LNCAP (cell line): ENCODE data around the gene TTC21A.

Experiments used
- TF ChIP-seq, protein P1 (sequence below): fragments of 450-650 bp; IDR thresholded peaks from 2 replicates; pipeline ENCODE4 v1.5.1; 2017; ENCODE audit warnings: mild to moderate bottlenecking

TTC21A gene

DNA sequence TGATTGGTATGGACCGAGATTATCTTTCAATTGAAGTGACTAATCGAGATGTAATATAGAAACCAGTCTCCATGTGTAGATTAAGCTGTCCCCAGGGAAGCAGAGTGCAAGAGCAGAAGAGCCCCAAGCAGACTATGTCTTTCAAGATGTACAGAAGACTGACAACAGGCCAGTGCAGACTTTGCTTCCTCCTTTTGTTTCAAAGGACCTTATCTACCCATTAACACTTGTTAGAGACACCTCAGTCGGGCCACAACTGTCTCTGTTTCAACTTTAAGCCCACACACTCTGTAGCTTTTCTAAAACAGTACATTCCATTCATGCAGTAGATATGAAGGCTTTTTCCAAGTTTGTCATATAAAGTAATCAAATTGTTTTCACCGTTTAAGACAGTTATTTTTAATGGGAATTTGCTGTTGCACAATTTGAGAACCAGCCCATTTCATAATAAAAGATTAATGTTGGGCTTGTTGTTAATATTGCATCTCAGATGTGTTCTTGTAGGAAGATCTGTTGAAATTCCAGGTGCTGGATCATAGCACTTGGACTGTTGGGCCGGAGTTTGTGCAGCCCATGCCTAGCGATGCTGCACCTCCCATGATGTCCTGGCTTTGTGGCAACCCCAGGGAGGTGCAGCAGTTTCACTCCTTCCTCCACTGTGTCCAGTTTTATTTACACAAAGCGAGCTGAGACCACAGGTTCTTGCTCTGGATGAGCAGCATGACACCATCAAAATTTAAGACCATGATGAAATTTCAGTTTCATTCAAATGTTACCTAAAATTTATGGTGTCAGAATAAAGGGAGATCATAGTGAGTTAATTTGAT is 12.4 kb upstream of the TTC21A start:
- TF ChIP-seq, protein P1, sequence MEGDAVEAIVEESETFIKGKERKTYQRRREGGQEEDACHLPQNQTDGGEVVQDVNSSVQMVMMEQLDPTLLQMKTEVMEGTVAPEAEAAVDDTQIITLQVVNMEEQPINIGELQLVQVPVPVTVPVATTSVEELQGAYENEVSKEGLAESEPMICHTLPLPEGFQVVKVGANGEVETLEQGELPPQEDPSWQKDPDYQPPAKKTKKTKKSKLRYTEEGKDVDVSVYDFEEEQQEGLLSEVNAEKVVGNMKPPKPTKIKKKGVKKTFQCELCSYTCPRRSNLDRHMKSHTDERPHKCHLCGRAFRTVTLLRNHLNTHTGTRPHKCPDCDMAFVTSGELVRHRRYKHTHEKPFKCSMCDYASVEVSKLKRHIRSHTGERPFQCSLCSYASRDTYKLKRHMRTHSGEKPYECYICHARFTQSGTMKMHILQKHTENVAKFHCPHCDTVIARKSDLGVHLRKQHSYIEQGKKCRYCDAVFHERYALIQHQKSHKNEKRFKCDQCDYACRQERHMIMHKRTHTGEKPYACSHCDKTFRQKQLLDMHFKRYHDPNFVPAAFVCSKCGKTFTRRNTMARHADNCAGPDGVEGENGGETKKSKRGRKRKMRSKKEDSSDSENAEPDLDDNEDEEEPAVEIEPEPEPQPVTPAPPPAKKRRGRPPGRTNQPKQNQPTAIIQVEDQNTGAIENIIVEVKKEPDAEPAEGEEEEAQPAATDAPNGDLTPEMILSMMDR = no peak

DNA sequence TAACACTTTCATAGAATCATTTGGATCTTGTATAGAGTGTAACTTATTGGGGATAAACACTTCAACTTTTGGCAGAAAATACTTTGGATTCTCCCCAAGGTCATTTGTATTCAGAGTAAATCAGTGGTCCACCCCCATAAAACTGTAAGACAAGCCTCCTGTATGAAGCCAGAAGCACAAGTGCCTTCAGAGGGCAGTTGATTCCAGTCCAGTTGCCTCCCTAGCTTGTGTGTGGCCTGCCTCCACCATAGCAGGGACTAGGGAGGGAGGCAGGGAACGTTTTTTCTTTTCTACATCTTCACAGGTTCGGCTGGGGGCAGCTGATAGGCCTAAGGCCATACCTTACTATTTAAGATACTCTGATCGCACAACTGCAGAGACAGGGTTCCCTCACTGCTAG is 11.7 kb upstream of the TTC21A start:
- TF ChIP-seq, protein P1 = no peak

DNA sequence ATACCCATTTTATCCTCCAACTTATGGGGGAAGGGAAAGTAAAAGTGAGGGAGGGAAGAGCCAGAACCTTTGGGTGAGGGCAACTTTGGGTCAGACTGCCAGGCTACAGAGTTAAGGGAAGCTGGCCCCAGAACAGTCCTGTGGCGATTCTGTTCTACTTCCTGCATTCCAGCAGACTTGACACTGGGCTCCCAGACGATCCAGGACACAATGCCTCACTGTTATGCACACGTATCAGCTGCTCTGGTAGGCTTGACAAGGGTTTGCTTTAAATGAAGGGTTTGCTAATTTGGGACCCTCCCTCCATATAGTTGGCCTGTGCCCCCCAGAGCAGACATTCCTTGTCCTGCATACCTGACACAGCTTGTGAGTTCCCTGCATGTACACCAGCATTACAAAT is 10.7 kb upstream of the TTC21A start:
- TF ChIP-seq, protein P1 = no peak

DNA sequence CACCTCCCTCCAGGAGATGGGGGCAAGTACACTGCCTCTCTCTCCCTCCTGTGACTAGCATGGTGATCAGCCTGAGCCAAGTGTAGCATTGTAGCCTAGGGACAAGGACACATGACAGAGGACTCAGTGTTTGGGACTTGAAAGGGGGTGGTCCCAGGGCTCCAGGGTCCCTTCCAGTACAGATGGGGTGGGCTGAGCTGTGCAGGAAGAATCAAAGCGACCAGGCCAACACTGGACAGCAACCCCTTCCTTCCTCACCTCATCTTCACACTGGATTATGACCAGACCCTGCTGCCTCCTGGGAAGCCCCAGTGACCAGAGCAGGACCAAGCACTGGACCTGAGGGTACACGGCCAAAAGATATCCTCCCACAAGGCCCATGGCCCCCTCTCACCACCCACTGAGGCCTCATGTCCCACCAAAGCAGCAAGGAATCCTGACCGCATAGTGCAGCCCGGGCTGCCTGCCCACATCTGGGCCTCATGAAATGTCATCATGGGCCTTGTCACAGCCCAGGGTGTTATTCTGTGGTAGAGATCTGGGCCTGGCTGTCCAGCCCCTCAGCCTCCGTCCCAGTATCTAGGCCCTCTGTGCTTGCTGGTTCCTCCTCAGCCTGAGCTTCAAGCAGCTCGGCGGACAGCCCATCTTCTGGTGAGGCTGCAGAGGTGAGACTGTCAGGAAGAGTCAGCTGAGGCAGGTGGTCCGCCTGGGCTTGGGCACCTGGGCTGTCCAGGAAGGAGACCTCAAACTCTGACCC is 9.6 kb upstream of the TTC21A start:
- TF ChIP-seq, protein P1 = no peak

DNA sequence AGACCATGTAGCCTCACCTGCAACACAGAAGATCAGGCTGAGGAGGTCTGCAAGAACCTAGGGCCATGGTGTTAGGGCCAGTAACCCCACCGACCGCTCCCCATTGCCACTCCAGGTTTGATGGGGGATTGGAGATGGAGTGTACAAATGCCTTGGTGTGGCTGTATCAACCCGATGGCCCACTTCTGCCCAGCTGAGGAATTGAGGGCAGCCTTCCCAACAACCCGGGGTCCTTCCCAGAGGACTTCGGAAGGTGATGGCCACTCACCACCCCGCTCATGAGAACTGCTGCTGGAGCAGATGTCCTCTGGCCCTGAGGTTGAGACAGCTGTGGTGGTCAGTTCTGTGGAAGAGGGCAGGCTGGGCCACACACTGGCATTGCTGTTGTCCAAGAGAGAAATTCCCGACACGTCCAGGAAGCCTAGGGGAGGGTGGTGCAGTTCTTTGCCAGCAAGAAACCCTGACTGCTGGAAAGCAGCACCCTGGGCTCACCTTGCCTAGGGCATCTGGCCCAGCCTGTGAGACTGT is 8.9 kb upstream of the TTC21A start:
- TF ChIP-seq, protein P1 = no peak

DNA sequence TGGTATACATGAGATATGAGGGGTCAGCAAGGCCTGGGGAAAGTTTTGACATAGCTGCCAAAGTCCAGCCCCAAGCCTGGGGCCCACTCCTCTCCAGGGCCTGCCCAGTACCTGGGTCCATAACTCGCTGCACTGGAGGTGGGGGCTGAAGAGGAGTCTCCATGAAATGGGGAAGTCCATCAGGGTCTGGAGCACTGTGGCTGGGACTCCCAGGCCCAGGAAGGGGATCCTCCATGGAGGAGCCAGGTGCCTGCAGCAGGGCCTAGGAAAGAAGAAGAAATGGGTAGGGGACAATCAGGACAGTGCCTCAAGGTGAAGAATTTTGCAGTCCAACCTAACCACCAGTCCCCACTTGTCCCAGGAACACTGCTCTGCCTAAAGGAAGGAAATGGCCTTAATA is 8.2 kb upstream of the TTC21A start:
- TF ChIP-seq, protein P1 = no peak

DNA sequence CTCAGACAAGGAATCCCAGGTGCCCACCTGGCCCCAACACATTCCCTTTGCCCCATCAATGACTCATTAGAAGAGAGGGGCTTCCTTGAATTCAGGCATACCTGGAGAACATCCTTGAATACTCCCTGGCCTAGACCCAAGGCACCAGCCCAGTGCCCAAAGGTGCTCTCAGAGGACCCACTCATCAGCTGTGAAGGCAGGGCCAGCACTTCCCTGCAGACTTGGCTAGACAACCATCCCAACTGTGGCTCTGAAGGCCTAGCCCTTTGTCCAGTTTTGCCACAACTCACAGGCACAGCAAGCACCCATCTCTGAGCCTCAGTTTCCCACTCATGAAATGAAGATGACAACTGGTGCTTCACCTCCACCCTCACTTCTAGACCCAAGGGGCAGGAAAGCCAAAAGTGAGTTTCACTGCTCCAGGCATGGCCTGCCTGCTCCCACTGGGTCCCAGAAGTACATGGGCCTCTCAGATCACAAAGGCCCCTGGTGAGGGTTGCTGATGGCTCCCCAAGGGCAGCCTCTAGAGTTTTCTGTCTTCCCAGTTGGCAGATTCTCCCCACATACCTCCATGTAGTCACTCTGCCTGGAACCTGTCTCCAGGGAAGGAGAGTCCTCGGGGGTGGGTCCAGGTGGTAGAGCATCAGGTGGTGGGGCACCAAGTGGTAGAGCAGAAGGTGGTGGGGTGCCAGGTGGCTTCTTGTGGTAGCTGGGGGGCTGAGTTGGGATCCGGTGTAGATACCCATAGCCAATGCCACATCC is 7.6 kb upstream of the TTC21A start:
- TF ChIP-seq, protein P1 = no peak
